NCI-H2107 treated with DMSO at 0.1 percent for 48 hours (cell line): Measurements from ENCODE around the gene CTIF.

ENCODE experiments used
- DNase-seq: peaks from one replicate; lab custom pipeline; 2025; ENCODE audit not compliant: unreplicated experiment; lab: John Stamatoyannopoulos, UW

Gene CTIF

DNA sequence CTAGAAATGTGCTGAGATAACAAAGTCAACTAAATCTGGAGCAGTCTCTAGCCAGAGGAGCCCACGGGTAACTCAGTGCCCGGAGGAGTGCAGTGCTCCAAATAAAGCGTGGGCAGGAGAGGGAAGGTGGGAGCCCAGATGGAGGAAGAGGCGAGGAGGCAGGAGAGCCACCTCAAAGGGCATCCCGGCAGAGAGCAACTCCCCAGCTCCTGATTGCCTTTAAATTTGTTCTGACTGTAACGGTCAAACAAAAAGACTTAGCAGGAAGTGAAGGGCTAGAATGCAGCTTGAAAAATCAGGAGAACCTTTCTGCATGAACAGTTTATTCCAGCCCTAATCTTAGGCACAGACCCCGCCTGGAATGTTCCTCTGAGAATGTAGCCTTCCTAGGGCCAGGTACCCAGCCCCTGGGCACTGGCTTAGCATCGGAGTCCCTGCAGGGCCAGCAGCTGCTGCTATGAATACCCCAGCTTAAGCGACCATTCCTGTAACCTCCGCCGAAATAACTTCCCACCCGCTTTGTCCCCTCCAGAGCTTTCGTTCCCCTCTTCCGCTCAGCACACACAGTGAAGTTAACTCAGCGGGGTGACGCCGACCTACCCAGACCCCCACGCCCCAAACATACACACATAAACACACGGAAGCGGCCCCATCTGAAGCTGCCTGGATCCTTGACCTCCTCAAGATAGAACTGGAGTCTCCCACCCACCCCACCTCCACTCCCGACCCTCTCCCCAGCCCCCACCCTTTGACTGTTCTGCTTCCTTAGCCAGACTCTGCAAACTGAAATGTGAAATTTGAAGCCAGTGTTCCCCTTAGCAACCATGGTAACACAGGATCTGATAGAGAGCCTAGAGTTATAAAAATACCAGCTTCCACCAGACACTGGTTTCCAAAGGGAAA lies 288.7 kb downstream of the CTIF start:
- DNase-seq: peak; percentile 80

DNA sequence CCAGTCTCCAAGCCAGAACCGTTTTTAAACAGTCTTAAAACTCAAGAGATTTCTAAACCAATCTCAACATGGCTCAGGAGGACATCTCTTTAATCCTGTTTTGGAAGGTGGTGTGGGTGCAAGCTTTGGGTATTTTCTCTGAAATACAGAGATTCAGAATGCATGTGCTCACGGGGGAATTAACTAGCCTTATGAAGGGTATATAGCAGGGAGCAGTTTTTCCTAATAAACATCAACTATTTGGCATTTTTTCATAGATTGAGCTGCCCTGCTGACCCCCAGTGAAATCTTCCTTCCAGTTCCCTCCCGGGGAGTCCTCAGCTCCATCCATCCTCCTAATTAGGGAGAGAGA lies 289.3 kb downstream of the CTIF start:
- no peak for DNase-seq

DNA sequence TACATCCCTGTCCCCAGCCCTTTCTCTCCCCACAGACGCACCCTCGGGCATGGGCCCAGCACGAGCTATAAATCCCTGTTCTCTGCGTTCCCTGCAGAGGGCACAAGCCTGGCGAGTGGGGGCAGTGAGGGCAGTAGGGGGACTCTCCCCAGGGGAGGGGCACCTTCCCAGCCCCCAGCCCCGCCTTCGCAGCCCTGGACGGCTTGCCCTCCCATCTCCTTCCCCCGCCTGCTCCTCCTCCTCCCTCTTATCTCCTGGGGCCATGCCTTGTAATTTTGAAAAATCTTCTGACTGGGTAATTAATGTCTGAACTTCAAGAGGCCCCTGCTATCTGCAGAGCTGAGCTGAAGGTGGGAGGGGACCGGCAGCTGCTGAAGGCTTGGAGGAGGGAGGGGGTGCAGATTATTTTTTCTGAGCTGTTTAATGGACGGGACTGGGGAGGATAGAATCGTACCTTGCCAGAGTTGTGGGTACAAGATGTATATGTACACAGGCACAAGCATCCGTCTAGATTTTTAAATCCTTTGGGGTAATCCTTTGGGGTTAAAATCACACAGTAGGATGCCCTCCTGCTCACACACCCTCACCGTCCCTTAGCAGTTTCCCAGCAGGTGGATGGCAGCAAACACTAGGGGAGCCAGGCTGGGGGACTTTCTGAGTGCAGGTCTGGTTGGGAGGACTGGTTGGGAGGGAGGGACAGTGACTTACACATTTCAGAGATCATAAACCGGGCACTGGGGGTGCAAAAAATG lies 290.0 kb downstream of the CTIF start:
- peak; percentile 65 for DNase-seq

DNA sequence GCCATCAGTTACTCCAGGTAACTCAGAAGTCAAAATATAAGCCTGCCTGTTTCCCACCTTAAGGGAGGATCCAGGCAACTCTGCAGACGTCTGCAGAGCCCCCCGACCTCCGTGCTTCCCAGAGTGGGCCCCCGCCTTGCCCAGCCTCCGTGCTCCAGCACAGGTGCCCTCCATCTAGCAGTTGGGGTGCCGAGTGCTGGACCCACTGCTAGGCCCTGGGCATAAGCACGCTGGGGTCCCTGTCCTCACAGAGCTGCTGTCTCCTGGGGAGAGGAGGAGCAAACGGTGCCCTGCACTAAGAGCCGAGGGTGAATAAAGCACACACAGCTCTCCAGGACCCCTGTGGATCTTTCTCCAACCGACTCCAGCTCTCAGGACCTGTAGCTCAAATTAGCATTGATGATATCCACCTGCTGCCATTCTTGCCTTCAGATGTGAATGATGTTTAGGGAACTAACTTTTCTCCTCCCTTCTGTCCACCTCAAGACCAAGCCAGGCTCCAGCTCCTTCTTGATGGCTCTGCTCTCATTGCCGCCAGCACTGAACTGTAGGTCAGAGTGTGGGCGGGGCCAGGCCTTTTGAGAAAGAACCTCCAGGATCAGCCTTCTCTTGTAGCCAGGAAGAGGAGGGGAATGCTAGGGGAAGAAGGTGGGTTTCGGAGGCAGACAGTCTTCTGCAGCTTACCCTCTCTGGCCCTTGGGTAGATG lies 290.8 kb downstream of the CTIF start:
- DNase-seq: peak; percentile 56

DNA sequence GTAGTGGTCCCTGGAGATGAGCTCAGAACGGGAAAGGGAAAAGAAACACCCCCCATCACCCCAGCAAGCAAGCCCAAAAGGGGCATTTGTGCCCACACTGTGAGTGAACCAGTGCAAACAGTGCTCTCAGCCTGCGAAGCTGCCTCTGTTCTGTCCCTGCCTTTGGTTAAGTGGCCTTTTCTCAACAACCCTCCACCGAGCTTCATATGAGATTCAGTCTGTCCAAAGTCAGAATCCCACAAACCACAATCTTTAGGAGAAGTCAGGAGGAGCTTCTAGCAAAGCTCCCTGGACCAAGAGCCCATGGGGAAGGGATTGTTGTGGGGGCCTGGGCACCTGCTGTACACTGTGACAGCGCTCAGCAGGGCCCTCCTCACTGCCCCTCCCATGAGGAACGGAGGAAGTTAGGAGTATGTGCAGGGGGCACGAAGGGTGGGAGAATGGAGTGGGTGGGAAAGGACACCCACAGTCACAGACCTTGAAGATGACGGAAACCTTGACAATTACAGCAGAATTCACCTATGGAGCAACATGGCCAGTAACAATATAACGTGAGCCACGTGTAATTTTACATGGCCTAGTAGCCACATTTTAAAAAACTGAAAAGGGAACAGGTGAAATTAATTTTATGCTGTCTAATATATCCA lies 292.4 kb downstream of the CTIF start:
- no peak for DNase-seq

DNA sequence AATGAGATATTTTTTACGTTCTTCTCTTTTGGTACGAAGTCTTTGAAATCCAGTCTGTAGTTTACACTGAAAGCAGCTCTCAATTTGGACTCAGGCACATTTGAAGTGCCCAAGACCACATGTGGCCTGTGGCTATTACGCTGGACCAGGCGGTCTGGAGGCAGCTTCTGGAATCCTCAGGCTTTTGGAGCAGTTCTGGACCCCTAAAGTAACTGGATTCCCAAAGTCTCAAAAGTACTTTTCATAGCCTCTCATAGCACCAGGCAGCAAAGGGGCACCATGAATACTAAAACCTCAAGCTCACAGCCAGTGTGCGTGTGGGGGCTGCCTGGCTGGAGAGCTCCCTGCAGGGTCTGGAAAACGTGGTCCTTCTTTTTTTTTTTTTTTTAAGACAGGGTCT lies 293.0 kb downstream of the CTIF start:
- DNase-seq: no peak

DNA sequence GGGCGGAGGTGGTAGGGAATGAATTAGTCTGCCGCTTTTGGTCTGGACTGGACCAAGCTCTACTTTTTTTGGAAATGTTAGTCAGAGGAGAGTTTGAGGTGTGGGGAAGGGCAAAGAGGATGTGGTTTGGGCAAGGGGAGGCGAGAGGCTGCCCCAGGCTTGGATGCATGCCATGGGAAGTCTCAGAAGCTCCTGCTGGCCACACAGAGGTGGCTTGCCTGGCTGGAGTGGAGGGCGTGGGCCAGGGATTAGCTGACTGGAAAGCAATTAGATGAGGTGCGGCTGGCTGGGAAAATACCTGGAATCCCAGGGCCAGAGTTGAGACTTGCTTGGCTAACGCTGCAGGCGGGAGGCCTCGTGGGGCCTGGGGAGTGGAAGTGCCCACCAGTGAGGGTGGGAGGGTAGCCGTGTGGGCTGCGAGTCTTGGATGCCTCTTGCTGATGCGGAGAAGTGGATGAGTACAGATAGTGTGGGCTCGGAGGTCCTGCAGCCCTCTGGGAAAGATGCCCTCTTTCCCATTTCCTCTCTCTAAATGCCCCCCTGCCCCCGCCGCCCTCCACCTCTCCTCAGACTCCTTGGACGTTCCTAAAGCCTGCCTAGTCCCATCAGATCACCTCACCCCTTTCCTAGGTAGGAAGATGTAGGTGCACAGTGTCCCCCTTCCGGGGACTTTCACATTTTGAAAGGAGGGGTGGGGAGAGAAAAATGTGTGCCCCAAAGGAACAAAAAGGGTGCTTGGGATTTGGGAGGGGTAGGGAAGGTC lies 294.3 kb downstream of the CTIF start:
- DNase-seq: no peak

DNA sequence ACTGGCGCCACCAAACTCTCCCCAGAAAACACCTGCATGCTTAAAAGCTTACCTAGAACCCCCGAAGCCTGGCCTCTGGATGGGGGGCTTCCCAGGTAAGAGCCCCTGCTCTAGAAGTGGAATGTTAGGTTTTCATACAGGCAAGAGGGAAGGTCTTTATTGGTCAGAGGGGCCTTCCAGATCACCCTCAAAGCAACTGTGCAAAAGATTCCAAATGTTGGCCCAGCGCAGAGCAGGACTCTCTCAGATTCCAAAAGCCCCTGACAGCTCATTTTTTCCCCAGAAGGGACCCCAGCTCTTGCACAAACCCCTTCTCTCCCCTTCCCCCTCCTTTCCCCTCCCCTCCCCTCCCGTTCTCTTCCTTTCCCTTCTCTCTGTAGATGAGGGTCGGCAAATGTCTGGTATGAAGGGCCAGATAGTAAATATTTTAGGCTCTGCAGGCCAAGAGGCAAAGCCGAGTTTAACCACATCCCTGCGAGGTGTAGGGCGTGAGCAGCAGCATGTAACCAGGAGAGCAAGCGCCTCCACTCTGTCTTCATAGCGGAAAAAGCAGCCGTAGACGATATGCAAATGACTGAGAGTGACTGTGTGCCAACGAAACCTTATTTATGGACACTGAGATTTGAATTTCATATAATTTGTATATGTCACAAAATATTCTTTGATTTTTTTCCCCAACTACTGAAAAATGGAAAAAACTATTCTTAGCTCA lies 295.0 kb downstream of the CTIF start:
- DNase-seq: no peak

DNA sequence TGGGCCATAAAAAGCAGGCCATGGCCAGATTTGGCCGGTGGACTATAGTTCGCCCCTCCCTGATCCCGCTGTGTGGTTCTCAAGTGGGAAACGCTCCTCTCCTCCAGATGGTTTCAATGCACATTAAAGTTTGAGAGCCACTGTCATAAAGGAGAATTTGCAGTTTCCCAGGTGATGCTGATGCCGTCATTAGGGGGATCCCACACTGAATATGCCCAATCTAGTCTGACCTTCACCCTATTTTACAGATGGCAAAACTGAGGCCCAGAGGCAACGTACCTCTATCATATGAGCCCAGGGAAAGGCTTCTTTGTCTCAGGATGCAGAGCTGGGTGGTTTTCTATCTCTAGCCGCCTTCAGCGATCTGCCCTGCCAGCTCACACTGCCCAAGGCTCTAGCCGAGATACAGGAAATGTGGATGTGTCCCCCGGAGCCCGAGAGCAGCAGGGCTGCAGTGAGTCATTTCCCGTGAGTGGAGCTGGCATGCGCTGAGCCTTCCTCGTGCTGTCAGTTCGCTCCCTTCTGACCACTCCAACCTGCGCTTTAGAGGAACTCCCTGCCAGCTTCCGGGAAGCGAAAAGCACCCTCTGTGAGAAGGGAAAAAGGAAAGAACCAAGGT lies 295.7 kb downstream of the CTIF start:
- no peak for DNase-seq

DNA sequence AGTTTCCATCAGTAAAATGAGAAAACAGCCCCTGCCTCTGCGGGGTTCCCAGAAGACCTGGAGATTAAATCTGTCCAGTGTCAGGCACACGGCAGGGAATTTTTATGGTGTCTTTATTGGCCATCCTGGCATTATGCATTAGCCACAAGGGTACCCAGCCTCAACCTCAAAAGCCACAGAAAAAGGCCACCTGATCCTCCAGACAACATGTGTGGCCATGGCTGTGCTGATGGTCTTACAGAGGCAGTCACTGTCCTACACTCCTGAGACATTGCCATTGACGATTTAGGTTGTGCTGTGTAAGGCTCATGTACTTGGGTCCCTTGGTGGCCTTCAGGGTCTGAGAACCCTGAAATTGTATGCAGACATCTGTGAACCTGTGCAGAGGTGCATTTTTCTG lies 296.3 kb downstream of the CTIF start:
- DNase-seq: no peak

DNA sequence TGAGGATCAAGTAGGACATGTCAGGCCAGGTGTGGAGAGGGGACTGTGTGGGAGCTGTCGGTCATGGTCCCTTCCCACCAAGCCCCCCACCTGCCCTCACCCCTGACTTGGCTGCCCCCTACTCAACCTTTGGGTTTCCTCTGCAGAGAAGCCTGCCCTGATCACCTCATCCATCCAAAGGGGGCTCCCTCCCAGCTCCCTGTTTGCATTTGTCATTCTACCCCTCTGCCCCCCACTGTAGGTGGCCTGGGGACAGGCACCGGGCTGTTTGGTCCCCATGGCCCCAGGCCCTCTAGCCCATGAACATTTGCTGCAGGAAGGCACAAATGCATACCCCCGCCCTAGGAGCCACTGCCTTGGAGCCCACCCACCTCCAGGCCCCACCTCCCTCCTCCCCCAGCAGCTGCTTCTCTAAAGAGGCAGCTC lies 296.9 kb downstream of the CTIF start:
- no peak for DNase-seq

DNA sequence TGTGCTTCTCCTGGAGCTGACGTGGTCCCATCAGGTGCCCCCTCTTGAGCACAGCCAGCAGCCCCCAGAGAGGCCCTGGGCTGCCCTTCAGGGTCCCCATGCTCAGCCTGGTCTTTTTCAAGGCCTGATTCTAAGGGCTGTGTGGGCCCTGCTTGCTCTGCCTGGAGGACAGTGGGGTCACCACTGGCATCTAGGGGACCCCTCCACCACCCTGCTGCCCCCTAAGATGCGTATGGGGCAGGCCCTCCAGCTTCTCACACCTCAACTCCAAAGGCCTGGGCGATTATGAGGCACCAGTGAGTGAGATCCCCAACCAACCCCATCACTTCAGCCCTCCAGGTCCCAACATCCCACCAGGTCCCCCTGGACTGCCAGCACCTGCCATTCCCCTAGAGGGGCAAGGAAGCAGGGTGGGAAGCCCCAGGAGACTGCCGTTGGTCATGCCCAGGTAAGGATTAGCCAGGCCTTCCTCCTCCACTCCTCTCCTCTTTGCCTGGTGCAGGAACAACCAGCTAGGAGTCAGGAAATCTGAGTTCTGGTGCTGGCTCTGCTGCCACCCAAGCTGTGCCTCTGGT lies 297.5 kb downstream of the CTIF start:
- no peak for DNase-seq

DNA sequence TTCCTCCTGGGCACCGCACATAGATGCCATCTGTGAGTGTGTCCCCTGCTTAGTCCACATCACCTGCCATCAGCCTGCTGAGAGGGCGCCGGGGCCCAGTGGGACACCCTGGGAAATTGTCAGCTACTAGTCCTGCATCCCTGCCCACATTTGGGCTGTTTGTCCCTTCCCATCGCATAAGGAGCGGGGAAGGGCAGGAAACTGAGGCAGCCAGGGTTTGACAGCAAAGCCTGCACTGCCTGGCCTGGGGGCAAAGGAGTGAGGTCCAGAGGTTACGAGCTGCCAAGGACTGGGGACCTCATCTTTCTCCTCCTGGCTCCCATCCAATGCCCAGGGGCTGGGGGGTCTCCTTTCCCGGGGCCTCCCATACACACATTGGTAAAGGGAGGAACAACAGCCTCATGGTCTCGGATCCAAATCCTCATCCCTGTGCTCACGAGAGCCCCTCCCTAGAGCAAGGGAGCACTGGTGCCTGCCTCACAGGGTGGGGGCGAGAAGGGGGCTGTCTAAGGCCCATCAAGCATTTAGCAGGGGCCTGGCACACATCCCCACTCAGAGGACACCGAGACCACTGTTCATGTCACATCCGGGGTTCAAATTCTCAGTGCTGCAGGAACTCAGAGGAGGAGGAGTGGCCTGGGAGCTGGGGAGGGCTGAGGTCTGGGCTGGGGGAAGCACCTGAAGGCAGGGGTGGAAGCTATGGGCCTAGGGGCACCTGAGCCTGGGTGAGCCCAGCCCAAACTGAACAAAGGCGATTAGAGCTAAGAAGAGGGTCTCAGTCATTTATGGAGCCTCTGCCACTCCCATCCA lies 298.2 kb downstream of the CTIF start:
- no peak for DNase-seq

DNA sequence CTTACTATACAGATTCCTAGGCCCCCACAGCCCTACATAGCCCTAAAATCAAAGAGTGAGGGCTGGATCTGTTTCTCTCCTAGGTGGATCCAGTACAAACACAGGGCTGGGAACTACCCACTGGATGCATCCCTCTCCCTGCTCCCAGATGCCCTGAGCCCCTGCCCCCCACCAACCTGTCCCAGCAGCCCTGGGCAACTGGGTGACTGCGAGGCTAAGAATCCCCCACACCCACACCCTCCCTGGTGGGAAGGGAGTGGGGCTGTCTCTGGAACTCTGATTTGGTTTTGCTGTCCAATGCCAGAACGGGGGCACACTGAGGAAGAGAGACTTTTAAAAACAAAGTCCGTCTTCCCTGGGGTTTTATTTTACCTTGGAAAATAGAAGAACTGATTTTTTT lies 298.8 kb downstream of the CTIF start:
- DNase-seq: no peak

DNA sequence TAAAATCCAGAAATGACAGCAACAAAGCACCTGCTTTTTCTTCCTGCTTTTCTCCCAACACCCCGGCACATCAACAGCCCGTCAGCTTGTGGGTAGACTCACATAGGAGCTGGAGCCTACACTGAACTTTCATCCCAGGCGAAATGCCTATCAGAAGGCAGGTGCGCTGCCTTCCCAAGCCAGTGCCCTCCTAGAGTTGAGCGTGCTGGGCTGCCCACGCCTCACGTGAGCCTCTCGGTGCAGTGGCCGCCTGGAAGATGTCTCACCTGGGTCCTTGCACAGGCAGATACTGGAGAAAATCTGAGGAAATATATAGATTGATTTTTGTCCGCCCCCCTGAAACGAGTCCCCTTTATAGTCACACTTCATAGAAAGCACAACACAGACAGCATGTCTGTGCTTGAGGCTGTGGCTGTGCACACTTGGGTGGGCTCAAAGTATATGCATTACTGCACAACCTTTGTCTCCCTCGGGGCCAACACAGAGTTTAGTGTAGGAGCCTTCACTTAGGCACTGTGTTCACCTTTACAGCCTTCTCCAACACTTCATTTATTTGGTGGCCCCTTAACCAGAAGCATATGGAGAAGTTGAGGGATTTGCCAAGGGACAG lies 299.4 kb downstream of the CTIF start:
- DNase-seq: no peak

DNA sequence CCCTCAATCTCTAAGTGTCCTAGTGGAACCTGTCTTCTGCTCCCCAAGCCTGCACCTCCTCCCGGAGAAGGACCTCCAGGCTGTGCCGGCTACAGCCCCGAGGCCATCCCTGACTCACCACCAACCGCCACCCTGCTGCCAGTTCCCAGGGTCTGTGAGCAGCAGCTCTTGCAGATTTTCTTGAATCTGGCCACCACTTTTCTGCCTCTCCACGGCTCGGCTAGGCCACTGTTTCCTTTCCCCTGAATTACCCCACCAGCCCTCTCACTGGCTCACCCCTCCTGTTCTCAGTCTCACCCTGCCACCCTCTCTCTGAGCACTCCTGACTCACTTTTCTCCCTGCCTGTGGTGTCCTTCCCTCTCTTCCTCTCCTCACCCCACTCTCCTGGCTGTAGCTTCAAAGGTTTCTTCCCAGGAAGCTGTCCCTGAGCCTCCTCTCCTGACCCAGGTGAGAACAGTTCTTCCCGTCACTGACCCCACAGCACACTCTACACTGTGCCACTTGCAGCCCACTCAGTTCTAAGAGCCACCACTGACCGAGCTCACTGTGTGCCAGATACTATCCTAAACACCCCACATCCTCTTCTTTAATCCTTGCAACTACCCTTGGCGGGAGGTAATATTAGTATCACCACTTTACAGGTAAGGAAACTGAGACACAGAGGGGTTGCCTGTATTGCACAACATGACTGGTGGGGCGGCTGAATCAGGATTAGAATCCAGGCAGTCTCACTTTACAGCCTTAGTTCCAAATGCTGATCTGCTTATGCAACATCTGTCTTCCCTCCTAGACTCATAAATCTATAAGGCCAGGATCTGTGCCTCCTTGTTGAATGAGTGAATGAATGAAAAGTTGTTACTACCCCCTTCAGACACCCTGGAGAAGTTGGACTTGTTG lies 300.3 kb downstream of the CTIF start:
- no peak for DNase-seq
